GM19023 (cell line): ENCODE measurements around the gene SMC5.

ENCODE experiments used
- ATAC-seq: cut with Tn5 transposase; IDR thresholded peaks from one replicate; pipeline ENCODE4 v1.9.1; 2021; ENCODE audit warnings: mild to moderate bottlenecking, moderate library complexity; ENCODE audit not compliant: unreplicated experiment

SMC5 gene

GRCh38 chr9:70403166-70403565 is 144.4 kb downstream of the SMC5 start:
- ATAC-seq = no peak

GRCh38 chr9:70403618-70404025 is 144.8 kb downstream of the SMC5 start:
- ATAC-seq = no peak

DNA sequence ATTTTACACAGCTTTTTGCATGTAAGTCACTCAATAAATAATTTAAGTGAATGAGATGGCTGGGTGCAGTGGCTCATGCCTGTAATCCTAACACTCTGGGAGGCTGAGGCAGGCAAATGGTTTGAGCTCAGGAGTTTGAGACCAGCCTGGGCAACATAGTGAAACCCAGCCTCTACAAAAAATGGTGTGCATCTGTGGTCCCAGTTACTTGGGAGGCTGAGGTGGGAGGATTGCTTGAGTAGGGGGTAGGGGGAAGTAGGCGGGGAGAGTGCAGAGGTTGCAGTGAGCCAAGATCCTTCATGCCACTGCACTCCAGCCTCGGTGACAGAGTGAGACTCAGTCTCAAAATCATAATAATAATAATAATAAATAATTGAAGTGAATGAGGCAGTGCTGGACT is 145.5 kb downstream of the SMC5 start:
- no peak for ATAC-seq
